Epithelial cell of proximal tubule (primary cell): Measurements from ENCODE around the gene ANKS1A. TPM values are rescaled to one million over a fixed set of nuclear protein-coding genes. Genes with fewer than 3 reads are reported as not detected.

Experiments used
- DNase-seq: peaks from one replicate; pipeline ENCODE4 v3.0.0-alpha.2; 2011; ENCODE audit warnings: low read depth
- H3K4me3 ChIP-seq: 2 replicates; pipeline ENCODE4 v1.5.1; 2011; ENCODE audit warnings: low read depth, mild to moderate bottlenecking, low read length
- total RNA-seq: library from RNA; depleted of rRNA; stranded (reverse); fragments of >200 nt; gene quantifications from 2 replicates; pipeline ENCODE4 v1.2.3, GENCODE V29; 2015
- TF ChIP-seq, protein P1 (sequence below): conservative IDR thresholded peaks from 2 replicates; pipeline ENCODE4 v1.5.1; 2012; ENCODE audit warnings: low read depth, mild to moderate bottlenecking, low read length

Gene ANKS1A
- total RNA-seq, 1 donor from 2014 or later: 17.4 TPM

- DNase-seq: no peak
- no peak overlapping the region for H3K4me3 ChIP-seq
- TF ChIP-seq, protein P1, sequence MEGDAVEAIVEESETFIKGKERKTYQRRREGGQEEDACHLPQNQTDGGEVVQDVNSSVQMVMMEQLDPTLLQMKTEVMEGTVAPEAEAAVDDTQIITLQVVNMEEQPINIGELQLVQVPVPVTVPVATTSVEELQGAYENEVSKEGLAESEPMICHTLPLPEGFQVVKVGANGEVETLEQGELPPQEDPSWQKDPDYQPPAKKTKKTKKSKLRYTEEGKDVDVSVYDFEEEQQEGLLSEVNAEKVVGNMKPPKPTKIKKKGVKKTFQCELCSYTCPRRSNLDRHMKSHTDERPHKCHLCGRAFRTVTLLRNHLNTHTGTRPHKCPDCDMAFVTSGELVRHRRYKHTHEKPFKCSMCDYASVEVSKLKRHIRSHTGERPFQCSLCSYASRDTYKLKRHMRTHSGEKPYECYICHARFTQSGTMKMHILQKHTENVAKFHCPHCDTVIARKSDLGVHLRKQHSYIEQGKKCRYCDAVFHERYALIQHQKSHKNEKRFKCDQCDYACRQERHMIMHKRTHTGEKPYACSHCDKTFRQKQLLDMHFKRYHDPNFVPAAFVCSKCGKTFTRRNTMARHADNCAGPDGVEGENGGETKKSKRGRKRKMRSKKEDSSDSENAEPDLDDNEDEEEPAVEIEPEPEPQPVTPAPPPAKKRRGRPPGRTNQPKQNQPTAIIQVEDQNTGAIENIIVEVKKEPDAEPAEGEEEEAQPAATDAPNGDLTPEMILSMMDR: no peak
Observed at GRCh38 chr6:35081426-35081851, 192.4 kb downstream of the ANKS1A start.

- no peak for DNase-seq
- TF ChIP-seq, protein P1: no peak
Observed at GRCh38 chr6:35082046-35082732, 193.1 kb downstream of the ANKS1A start.

GRCh38 chr6:35082733-35083403, 193.8 kb downstream of the ANKS1A start:
- H3K4me3 ChIP-seq: no peak overlapping the region
- TF ChIP-seq, protein P1: no peak
- no peak for DNase-seq

More at GRCh38 chr6:35082046-35082732, 193.1 kb downstream of the ANKS1A start:
- H3K4me3 ChIP-seq: no peak overlapping the region

GRCh38 chr6:35083507-35083906, 194.5 kb downstream of the ANKS1A start:
- no peak overlapping the region for H3K4me3 ChIP-seq
- TF ChIP-seq, protein P1: no peak
- DNase-seq: no peak

DNA sequence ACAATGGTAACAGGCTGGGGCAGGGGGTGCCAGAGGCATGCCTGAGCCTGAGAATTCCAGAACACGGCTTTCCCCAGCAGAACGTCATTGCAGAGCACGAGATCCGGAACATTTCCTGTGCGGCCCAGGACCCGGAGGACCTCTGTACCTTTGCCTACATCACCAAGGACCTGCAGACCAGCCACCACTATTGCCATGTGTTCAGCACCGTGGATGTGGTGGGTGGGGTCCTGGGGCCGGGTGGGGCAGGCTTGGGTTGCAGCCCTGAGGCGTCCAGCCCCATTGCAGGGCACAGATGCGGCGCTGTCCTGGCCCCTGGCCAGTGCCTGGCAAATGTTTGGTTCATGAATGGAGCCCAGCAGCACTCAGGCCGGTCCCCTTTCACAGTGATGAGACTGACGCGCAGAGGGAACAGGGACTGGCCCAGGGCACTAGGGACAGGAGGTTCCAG, 195.0 kb downstream of the ANKS1A start:
- DNase-seq: no peak
- H3K4me3 ChIP-seq: no peak overlapping the region
- TF ChIP-seq, protein P1: no peak

DNA sequence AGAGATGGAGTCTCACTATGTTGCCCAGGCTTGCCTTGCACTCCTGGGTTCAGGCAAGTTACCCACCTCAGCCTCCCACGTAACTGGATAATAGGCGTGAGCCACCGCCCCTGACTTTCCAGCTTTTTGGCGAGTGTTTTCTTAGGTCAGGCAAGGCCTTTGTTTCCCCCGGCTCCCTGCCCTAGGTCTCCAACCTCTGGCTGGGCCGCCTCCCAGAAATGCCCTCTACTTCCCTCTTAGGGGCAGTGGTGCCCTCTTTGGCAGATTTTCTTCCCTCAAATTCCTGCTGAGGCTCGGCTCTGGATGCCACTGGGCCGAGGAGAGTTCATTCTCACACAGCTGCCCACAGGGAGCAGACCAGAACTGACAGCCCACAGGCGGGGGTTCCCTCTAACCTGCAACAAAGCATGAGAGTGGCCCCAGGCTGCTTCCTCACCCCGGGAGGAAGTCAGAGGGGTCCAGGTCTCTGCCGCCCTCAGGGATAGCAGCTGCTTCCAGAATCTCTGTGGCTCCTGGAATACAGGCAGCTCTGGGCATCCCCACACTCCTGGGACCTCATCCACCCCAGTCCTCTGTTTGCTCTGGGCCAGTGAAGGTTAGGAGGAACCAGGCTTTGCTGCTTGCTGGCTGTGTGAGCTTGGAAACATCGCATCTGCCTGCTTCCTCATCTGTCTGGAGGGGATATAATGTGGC, 195.6 kb downstream of the ANKS1A start:
- TF ChIP-seq, protein P1: no peak
- H3K4me3 ChIP-seq: no peak overlapping the region
- DNase-seq: no peak
